HG03139 (cell line): ENCODE data around the gene SOX14.

ENCODE experiments used
- ATAC-seq: cut with Tn5 transposase; IDR thresholded peaks from one replicate; pipeline ENCODE4 v1.9.1; 2021; ENCODE audit not compliant: unreplicated experiment

Gene SOX14

GRCh38 chr3:137764001-137764433 lies at the start of gene SOX14:
Gene SOX14, plus strand, starts transcription at chr3:137764315. Its CDS starts 470 bp downstream, at chr3:137764785.
- ATAC-seq = no peak

- ATAC-seq = no peak
These were observed 49.6 kb upstream of the SOX14 start for GRCh38 chr3:137714551-137714950.

- no peak for ATAC-seq
These were observed 39.9 kb upstream of the SOX14 start for GRCh38 chr3:137724240-137724639.

GRCh38 chr3:137737208-137737607 lies 26.9 kb upstream of the SOX14 start:
- no peak for ATAC-seq

- no peak for ATAC-seq
These were observed 25.4 kb upstream of the SOX14 start for GRCh38 chr3:137738710-137739109.

- no peak for ATAC-seq
These were observed 20.5 kb upstream of the SOX14 start for GRCh38 chr3:137743608-137744007.

GRCh38 chr3:137746808-137747207 lies 17.3 kb upstream of the SOX14 start:
- no peak for ATAC-seq

GRCh38 chr3:137759505-137759904 lies 4.6 kb upstream of the SOX14 start:
- no peak for ATAC-seq

- ATAC-seq = no peak
These were observed 3.6 kb upstream of the SOX14 start for GRCh38 chr3:137760341-137761098.

- no peak for ATAC-seq
These were observed 3.0 kb upstream of the SOX14 start for GRCh38 chr3:137761099-137761562.

GRCh38 chr3:137761563-137762503 lies 2.3 kb upstream of the SOX14 start:
- ATAC-seq = no peak

GRCh38 chr3:137762674-137763593 lies 1.2 kb upstream of the SOX14 start:
- ATAC-seq = no peak

GRCh38 chr3:137763594-137763938 lies 549 bp upstream of the SOX14 start:
- no peak for ATAC-seq

- ATAC-seq = no peak
These were observed 621 bp downstream of the SOX14 start for GRCh38 chr3:137764563-137765309.

- no peak for ATAC-seq
These were observed 1.4 kb downstream of the SOX14 start for GRCh38 chr3:137765310-137766033.

GRCh38 chr3:137766041-137766875 lies 2.1 kb downstream of the SOX14 start:
- no peak for ATAC-seq

GRCh38 chr3:137766876-137767537 lies 2.9 kb downstream of the SOX14 start:
- ATAC-seq = no peak
